GM18511 (cell line): ENCODE results near the gene WARS2.
A peak's percentile ranks its signal among the peaks of the same experiment; 100 is the strongest.
"Not testable (repeated sequence)": the region's sequence is repeated elsewhere in the genome, so short reads cannot be mapped to it uniquely, and the experiment has no call there.

Experiments
- ATAC-seq: cut with Tn5 transposase; IDR thresholded peaks from one replicate; pipeline ENCODE4 v1.9.1; 2021; ENCODE audit warnings: mild to moderate bottlenecking, moderate library complexity; ENCODE audit not compliant: unreplicated experiment

WARS2 gene

DNA sequence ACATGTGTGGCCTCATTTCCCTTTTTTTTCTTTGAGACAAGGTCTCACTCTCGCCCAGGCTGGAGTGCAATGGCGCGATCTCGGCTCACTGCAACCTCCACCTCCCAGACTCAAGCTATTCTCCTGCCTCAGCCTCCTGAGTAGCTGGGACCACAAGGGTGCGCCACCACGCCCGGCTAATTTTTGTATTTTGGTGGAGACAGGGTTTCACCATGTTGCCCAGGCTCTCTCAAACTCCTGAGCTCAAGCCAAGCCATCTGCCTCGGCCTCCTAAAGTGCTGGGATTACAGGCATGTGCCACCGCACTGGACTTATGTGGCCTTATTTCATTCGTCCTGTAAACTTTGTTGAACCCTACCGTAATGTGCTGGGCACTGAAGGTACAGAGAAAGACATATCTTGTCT, 569 bp upstream of the WARS2 start:
- ATAC-seq = no peak

DNA sequence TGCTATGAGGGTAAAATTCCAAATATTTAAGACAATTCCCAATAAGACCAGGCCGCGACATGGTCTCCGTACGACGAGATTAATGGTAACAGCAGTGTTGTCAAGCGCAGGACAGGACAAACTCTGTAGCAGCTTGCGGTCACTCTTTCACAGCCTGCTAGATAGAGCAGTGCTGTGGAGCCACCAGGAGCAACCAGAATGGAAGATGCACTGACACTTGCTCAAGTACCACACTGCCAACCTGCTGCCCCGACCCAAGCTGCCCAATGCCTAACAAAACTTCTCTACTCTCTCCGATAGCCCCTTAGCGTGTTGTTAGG, 636 bp downstream of the WARS2 start:
- ATAC-seq = peak; percentile 43

DNA sequence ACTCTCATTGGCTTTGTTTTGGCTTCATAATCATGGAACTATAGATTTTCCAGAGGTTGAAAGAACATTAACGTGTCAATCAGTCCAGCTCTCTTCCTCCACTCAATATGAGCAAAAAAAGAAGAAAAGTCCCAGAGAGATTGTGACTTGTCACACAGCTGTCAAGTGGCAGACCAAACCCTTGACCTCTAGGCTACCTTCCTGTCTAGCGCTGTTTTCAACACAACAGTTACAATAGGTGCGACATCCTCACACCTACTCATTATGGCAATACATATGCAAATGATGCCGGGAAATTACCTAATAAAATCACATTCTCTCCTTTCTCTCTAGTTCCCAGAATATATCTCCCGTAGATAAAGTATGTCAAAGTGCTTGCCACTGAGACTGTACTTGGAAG, 1.1 kb downstream of the WARS2 start:
- peak; percentile 22 for ATAC-seq

DNA sequence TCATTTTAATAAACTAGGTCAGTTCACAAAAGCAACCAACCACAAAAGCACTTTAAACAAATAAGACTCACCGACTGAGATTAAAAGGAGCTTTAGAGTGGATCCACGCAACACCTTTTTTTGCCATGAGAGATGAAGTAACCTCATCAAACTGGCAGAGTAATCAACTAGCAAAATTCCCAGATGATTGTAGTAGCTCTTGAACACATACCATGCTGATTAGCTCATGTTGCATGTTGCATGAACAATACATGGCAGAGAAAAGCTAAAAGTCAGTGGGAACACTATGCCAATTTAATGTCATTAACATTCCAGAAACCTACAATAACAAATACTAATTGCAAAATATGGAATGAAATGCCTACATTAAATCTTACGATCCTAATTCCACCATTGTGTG, 4.1 kb downstream of the WARS2 start:
- ATAC-seq = no peak

DNA sequence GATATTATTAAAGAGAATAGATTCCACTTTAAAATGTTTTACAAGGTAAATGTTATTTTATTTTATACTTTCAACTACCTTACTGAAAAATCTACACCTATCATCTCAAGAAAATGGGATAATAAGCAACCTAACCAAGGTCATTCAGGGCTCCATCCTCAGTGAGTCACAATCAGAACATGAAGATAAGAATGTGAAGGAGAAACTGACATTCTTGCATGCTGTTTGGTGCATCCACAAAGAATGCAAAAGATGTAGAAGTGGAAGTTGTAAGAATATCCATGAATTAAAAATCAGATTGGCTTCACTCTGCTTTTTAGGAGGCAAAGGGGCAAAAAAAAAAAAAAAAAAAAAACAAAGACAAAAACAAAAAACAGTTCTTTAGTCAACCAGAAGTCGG, 6.5 kb downstream of the WARS2 start:
- no peak for ATAC-seq

DNA sequence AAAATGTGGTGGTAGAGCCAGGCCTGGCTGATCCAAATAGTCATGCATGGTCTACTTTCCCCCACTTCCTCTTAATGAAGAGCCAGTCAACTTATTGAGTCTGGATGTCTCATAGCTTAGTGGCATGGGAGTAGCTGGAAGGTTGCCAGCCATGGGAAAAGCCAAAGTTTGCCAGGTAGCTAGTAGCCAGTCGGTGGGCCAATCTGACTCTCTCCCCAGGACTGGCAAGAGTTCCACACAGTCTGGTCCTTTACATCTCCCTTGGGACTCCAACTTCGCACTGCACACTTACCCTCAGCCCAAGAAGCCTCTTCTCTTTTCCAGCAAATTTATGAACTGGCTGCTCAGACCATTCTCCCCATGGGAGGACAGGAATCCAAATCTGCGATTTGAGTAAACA, 8.3 kb downstream of the WARS2 start:
- ATAC-seq = no peak

DNA sequence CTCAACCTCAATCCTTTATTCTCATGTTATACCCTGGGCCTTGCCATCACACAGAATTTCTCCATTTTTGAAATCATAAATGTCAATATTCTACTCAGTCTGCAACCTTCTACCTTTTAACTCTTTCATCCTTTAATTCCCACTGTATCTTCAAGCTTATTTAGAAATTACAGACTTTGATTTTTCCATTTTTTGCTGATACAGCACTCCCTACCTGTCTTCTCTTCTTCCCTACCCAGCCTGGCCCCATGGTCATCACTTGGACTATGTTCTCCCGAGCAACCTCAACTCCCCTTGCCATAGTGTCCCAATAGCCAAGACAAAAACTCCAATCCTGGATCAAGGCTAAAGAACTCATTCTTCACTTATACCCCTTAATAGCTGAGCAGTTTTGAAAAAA, 14.6 kb downstream of the WARS2 start:
- no peak for ATAC-seq

DNA sequence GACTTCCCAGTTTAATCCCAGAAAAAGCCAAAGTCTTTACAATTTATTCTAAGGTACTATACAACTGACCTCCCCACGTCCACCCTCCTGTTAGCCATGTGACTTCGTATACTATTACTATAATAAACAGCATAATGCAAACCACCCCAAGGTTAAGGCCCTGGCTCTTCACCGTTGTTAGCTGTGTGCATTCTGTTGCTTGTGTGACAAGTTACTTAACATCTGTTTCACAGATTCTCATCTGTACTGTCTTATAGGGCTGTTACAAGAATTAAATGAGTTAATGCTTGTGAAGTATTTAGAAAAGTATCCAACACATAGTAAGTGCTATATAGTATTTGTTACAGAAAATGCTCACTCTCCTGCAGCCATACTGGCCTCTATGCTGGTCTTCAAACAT, 15.7 kb downstream of the WARS2 start:
- no peak for ATAC-seq

DNA sequence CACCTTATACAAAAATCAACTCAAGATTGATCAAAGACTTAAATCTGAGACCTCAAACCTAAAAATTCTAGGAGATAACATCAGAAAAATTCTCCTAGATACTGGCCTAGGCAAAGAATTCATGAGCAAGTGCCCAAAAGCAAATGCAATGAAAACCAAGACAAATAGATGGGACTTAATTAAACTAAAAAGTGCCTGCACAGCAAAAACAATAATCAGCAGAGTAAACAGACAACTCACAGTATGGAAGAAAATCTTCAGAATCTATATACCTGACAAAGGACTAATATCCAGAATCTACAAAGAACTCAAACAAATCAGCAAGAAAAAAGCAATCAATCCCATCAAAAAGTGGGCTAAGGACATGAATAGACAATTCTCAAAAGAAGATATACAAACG, 18.6 kb downstream of the WARS2 start:
- not testable (repeated sequence) for ATAC-seq

DNA sequence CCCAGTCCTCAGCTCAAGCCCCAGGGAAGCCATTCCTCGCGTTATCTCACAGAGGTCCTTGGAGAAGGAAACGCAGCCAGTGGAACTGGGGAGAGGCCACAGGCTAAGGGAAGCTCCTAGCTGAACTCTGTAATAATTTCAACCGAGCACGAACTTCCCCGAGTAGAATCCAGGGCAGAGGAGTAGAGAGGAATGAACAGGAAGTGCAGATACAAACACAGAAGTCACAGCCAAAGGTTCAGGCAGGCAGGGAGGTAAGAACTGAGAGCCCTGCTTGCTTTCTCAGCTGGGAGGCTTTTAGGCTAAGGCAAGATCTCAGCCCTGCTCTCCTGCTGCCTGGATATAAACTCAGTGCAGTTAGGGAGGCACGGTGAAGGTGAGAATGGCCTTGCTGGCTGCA, 23.7 kb downstream of the WARS2 start:
- ATAC-seq = no peak

DNA sequence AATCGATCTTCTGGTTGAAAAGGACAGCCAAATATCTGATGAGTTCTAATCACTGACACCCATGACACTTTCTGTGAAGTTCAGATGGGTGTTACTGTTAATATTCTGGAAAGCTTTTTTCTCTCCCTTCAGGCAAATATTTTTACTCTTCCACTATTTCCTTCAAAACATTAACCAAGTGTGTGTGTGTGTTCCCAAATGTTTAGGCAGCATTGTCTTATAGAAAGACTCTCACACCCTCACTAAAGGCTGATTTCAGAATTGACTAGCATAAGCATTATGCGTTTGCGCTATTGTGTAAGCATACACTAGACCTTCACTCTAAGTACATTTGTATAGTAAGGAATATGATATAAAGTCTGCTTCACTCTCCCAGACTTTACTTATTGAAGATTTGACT, 24.7 kb downstream of the WARS2 start:
- ATAC-seq = no peak

DNA sequence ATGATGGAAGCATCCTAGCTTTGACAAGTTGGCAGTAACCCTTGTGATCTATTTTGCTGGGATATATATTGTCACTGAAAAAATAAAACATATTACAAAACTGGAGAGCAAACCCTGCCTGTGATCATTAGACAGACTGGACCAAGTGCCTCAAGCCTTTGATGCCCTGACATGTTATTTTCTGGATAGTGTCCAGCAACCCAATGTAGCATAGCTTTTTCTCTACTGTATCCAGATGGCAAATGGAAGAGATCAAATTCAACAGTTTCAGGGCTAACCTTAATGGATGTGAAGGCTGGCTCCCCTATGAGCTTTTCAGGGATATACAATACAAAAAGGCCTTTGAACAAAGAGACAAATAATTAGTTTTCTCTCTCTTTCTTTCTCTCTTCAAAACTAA, 25.1 kb downstream of the WARS2 start:
- no peak for ATAC-seq

DNA sequence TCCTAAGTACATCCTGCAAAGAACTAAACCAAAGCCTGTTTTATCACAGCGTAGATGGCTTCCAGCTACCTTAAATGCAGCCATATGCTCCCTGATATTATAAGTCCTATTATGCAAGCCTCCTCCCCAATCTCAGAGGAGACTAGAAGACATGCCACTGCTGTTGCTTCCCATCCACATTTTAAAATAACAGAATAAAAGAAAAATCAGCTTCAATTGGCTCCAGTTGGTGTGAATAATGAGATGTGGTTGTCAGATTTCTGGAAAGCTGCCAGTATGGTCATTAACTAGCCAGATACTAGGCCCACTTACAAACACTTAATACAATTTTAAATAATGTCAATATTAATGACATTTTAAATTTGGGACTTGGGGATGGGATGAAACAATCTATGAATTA, 25.7 kb downstream of the WARS2 start:
- ATAC-seq = no peak

DNA sequence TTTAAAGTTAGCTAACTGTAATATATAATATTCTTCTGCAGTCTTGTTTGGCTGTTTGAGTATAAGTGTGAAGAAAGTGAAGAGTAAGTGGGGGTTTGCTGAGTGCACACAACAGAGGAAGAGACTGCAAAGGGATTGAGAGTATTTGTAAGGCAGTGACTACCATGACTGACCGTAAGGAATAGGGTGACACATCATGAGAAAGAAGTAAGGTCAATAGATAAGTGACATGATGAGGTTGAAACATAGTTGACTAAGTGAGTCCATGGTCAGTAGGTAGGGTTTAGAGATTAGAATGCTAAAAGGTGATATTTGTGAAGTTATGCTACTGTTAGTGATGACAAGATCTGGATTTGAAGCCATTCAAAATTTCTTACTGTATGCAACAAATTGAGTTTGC, 27.7 kb downstream of the WARS2 start:
- ATAC-seq = no peak

DNA sequence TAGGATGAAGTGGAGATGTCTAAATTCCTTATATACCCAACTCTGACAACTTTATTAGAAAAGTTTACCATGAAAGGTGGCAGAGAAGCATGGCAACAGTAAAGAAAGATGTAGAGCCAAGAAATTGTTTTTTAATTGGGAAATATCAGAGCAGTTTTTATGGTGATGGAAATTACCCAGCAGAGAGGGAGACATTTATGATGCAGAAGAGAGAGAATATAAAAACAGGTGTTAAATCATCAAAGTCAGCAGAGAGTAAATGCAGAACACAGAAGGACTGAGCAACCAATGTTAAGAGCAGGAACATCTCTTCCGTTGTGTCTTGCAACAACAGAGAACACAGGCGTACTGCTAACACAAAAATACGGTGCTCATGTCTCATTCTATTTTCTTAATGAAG, 28.2 kb downstream of the WARS2 start:
- no peak for ATAC-seq

DNA sequence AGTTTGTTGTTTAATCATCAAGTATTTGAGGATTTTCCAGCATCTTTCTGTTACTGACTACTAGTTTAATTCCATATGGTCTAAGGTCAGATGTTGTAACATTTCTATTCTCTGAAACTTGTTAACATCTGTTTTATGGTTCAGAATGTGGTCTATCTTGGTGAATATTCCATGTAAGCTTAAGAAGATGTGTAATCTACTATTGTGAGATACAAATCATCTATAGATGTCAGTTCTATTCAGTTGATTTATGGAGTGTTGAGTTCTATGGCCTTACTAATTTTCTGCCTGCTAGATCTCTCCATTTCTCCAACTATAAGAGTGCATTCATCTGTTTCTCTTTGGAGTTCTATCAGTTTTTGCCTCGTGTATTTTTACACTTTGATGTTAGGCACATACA, 31.5 kb downstream of the WARS2 start:
- ATAC-seq = no peak

DNA sequence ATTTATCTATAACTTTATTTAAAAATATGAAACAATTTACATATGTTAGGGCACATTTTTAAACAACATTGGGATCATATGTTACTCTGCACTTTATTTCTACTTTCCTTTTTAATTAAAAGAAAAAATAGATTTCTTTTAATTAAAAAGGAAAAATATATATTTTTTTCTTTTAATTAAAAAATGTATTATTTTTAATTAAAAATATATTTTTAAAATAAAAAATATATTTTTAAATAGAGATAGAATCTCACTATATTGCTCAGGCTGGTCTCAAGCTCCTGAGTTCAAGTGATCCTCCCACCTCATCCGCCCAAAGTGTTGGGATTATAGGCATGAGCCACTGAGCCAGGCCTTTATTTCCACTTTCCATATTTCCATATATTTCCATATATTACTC, 36.7 kb downstream of the WARS2 start:
- no peak for ATAC-seq

DNA sequence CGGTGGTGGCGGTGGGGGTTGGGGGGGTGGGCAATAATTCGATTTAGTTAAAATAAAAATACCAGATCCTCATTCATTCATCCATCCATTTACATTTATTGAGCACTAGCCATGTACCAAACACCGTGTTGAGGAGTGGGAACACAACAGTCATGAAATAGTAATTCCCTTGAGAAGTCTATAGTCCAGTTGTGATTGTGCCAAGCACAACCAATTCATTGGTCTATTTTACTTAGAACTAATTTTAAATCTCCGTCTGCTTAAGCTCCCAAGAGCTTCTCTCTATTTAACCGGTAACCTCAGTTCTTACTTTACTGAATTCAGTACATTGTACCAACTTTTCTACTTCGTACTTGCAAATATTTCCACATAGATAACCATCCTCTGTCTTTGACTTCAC, 38.4 kb downstream of the WARS2 start:
- no peak for ATAC-seq

DNA sequence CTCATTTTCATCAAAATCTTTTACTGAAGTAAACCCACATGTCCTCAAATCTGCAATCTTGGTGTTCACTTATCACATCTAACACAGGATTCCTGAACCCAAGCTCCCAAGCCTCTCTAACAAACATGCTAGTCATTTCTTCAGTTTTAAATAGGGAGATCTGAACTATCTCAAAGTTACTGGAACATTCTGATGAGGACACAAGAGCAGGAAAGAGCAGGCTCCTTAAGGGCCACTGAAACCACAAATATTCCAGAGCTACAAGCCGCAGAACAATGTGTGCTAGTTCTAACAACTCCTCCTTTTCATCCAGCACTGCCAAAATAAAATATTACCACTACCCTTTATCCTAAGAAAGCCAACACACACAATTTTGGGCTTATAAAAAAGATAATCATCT, 38.9 kb downstream of the WARS2 start:
- ATAC-seq = no peak

DNA sequence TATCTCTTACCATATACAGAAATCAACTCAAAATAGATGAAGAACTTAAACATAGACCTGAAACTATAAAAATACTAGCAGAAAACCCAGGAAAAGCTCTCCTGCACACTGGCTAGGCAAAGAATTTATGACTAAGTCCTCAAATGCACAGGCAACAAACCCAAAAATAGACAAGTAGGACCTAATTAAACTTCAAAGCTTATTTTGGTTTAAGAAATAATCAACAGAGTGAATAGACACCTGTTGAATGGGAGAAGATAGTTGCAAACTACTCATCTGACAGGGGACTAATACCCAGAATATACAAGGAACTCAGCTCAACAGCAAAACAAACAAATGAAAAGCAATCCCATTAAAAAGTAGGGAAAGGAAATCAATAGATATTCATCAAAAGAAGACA, 40.7 kb downstream of the WARS2 start:
- no peak for ATAC-seq

DNA sequence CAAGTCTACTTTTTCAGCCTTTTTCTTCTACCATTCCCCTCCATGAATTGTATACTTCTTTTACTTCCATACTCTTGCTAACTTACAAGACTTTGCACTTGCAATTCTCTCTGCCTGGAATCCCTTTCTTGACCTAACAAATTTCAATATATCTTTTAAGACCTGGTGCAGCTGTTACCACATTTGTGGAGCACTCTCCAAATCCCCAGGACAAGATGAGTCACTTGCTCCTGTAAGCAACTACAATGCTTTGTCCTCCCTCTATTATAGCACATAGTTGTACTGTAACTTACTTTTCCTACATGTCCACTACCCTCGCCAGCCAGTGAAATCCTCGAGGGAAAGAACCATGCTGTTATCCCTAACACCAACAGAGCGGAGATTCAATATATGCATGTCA, 43.1 kb downstream of the WARS2 start:
- no peak for ATAC-seq

DNA sequence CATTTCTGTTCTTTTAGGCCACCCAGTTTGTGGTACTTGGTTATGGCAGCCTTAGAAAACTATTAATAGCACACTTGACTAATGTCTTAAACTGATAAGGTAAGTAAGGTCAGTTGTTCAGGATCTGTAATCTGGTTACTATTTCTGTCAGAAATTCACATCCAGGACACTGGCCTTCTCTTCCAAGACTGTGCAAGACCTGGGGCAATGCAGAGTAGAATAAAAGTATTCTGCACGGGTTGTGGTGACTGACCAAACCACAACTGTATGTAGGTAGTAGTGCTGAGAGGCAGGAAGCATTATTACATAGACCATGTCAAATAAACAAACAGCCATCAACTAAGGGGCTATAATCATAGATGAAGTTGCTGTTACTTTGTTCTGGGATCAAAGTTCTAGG, 46.7 kb downstream of the WARS2 start:
- ATAC-seq = no peak

DNA sequence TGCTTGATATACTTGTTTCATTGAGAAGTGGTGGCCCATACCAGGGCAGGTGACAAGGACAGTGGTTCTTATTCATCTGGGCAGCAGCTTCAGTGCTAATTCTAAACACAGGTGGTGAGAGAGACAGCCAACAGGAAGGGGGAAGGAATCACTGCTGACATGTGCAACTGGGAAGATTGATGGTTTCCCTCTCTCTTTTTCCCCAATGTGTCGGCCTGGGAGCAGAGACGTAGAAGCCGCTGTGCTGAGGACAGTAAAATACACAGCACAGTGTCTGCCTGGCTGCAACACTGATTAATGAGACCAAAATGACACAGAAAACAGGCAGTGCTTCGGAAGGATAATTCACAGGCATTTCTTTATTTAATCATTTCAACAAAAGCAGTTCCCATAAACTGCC, 48.8 kb downstream of the WARS2 start:
- ATAC-seq = no peak

DNA sequence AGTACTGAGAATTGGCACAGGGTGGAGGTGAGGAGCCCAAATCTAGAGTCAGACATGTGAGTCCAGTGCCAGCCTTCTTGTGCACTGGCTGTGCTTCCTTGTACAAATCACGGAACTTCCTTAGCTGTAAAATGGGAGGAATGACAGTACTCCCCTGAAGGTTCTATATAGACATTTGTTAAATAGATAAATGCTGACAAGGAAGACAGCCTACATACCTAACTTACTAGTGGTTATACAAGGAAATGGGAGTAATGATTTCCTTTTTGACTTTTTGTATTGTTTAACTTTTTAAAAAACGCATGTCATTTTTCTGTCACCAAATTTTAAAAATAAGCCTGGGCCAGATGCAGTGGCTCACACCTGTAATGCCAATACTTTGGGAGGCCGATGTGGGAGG, 50.2 kb downstream of the WARS2 start:
- no peak for ATAC-seq
